ENCODE results near the gene TNFAIP8.

TNFAIP8 gene

DNA sequence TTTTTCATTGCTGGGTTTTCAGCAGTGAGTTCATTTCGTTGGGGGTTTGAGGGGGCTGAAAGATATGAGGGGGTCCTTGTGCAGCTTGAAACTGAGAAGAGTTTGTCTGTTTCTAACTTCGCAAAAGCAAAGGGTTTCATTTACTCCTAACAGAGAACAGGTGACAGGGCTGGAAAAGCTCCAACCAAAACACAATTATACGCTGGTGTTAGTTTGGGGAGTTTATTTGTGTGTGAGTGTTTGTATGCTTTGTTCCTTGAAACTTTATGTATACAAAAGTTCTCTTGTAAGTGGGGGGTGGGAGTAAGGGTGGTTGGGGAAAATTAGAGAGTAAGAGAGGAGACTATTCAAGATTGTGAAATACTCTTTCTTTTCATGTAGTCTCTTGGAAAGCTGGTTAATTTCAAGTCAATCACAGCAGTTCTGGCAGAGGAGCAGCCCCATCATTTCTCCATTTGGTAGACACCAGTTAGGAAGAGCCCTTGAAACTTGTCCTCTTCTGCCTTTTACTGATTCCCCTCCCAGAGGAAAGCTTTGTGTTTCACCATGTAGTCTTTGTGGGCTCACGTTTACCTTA lies 881 bp downstream of the TNFAIP8 start:
- H3K27ac ChIP-seq (ENCODE audit: low read depth, low read length): no peak overlapping the region
- H3K23ac ChIP-seq (ENCODE audit: low read length): no peak overlapping the region
- H3K4me2 ChIP-seq (ENCODE audit: low read length): peak overlapping the region; percentile 54
- H4K5ac ChIP-seq (ENCODE audit: low read length): no peak overlapping the region
- no peak for DNase-seq
- H4K8ac ChIP-seq (ENCODE audit: low read depth, low read length): no peak overlapping the region
- no peaks in the 10 kb centered on the region for H3K27me3 ChIP-seq (ENCODE audit: insufficient read depth, low read length, poor library complexity)
- H3K9ac ChIP-seq (ENCODE audit: low read length): peak overlapping the region; percentile 67
- no peak overlapping the region for H3K4me3 ChIP-seq (ENCODE audit: low read length)
- H2BK15ac ChIP-seq (replicated peaks; ENCODE audit: low read depth): peak overlapping the region; percentile 15
- no peak overlapping the region for H2AK5ac ChIP-seq (ENCODE audit: low read length)
- no peak overlapping the region for H2BK5ac ChIP-seq (ENCODE audit: low read length)
- H3K18ac ChIP-seq (ENCODE audit: low read length): peak overlapping the region; percentile 76
- no peak overlapping the region for H2BK120ac ChIP-seq (ENCODE audit: low read depth, low read length)
- WGBS (ENCODE audit: extremely low coverage, insufficient coverage, low lambda C conversion rate): no CpG with 5 or more reads among the region's 4 CpGs
- peak overlapping the region; percentile 72 for H3K56ac ChIP-seq (ENCODE audit: low read length)
- no peaks in the 10 kb centered on the region for H3K36me3 ChIP-seq (ENCODE audit: control insufficient read depth, insufficient read depth, low read length)
- no peak overlapping the region for H3K4ac ChIP-seq (ENCODE audit: low read depth, low read length)
- no peaks in the 10 kb centered on the region for H3K79me2 ChIP-seq (ENCODE audit: control insufficient read depth, insufficient read depth, low read length)
- H3K79me1 ChIP-seq (ENCODE audit: low read length): peaks cover 11% of the 10 kb centered on the region
- peaks cover 13% of the 10 kb centered on the region for H3K4me1 ChIP-seq (ENCODE audit: control insufficient read depth, low read depth, low read length)

DNA sequence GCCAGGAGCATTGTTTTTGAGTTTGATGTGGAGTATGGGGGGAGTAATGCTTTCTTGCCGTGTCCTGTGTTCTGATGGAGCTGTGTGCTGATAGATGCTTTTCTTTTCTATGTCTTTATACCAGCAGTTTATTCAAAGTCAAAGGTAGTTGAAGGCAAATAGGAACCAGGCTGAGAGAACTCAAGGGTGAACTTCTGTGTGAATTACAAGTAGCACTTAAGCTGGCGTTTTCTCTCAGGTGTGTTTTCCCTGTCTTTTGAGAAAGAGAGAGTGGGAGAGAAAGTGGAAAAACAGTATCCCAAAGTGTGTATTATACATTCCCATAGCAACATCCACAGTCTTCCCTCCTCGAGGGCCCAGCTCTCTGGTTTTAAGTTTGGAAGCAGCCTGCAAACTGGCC lies 1.5 kb downstream of the TNFAIP8 start:
- H2AK5ac ChIP-seq (ENCODE audit: low read length): no peak overlapping the region
- no peak overlapping the region for H3K18ac ChIP-seq (ENCODE audit: low read length)
- H3K36me3 ChIP-seq (ENCODE audit: control insufficient read depth, insufficient read depth, low read length): no peaks in the 10 kb centered on the region
- peaks cover 13% of the 10 kb centered on the region for H3K4me1 ChIP-seq (ENCODE audit: control insufficient read depth, low read depth, low read length)
- H3K4me2 ChIP-seq (ENCODE audit: low read length): no peak overlapping the region
- no peak overlapping the region for H3K4me3 ChIP-seq (ENCODE audit: low read length)
- no peak overlapping the region for H2BK5ac ChIP-seq (ENCODE audit: low read length)
- no peak for DNase-seq
- no peak overlapping the region for H2BK120ac ChIP-seq (ENCODE audit: low read depth, low read length)
- H3K27me3 ChIP-seq (ENCODE audit: insufficient read depth, low read length, poor library complexity): no peaks in the 10 kb centered on the region
- no peaks in the 10 kb centered on the region for H3K79me2 ChIP-seq (ENCODE audit: control insufficient read depth, insufficient read depth, low read length)
- no CpG with 5 or more reads among the region's 3 CpGs for whole genome bisulfite sequencing (ENCODE audit: extremely low coverage, insufficient coverage, low lambda C conversion rate)
- peak overlapping the region; percentile 67 for H3K9ac ChIP-seq (ENCODE audit: low read length)
- H3K79me1 ChIP-seq (ENCODE audit: low read length): peaks cover 13% of the 10 kb centered on the region
- H3K56ac ChIP-seq (ENCODE audit: low read length): no peak overlapping the region
- H3K27ac ChIP-seq (ENCODE audit: low read depth, low read length): no peak overlapping the region
- H3K4ac ChIP-seq (ENCODE audit: low read depth, low read length): no peak overlapping the region
- H3K23ac ChIP-seq (ENCODE audit: low read length): no peak overlapping the region
- no peak overlapping the region for H2BK15ac ChIP-seq (replicated peaks; ENCODE audit: low read depth)
- no peak overlapping the region for H4K5ac ChIP-seq (ENCODE audit: low read length)
- no peak overlapping the region for H4K8ac ChIP-seq (ENCODE audit: low read depth, low read length)

DNA sequence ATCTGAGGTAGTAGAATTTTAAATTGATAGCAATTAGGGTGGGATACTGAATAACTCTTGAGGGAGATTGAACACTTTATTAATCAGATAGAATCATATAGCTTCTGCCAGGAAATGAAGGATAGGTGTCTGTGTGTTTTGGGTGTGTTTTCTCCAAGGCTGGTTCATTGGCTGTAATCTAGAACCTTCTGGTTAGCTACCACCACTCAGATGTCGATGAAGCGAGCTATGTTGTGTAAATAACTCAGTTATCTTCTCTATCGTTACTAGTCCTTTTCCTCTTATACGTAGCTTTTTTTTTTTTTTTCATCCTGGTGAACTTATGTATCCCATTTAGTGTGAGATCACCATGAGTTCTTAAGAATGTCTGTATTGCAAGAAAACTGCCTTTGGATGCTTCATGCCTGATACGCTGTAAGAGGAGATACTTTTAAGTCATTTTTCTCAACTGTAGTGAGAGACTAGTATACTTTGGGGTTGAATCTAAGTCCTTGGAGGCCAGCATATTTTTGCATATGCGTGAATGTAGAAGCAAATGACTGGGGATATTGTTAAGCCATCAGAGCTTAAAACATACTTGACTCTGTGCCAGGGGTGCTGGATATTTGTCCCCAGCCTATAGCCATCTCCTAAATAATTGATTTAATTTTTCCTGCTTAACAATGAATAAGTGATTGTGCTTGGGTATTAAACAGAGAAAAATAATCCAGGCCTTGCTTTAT lies 2.1 kb downstream of the TNFAIP8 start:
- no peak overlapping the region for H3K9ac ChIP-seq (ENCODE audit: low read length)
- WGBS (ENCODE audit: extremely low coverage, insufficient coverage, low lambda C conversion rate): no CpG with 5 or more reads among the region's 6 CpGs

DNA sequence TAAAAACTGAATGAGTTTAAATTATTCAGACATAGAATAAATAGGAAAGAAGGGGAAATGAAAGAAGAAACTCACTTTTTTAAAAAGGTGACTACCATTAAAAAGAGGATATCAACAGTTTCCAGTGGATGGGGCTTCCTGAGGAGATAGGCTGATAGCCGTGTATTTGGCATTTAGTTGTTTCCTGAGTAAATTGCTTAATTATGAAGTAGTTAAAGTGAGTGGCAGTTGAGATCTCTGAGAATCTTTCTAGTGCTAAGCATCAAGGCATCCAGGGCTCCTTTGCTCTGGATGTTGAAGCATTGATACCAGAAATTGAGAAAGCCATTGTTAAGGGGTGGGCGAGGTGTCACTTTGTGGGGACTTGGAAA lies 2.7 kb downstream of the TNFAIP8 start:
- H3K23ac ChIP-seq (ENCODE audit: low read length): no peak overlapping the region
- no peak overlapping the region for H3K56ac ChIP-seq (ENCODE audit: low read length)
- DNase-seq: no peak
- H3K9ac ChIP-seq (ENCODE audit: low read length): no peak overlapping the region
- no peak overlapping the region for H2AK5ac ChIP-seq (ENCODE audit: low read length)
- peaks cover 13% of the 10 kb centered on the region for H3K79me1 ChIP-seq (ENCODE audit: low read length)
- H3K36me3 ChIP-seq (ENCODE audit: control insufficient read depth, insufficient read depth, low read length): no peaks in the 10 kb centered on the region
- no peak overlapping the region for H2BK5ac ChIP-seq (ENCODE audit: low read length)
- WGBS (ENCODE audit: extremely low coverage, insufficient coverage, low lambda C conversion rate): no CpG with 5 or more reads among the region's 2 CpGs
- no peaks in the 10 kb centered on the region for H3K79me2 ChIP-seq (ENCODE audit: control insufficient read depth, insufficient read depth, low read length)
- H3K18ac ChIP-seq (ENCODE audit: low read length): no peak overlapping the region
- H4K8ac ChIP-seq (ENCODE audit: low read depth, low read length): no peak overlapping the region
- H3K27ac ChIP-seq (ENCODE audit: low read depth, low read length): no peak overlapping the region
- no peak overlapping the region for H2BK120ac ChIP-seq (ENCODE audit: low read depth, low read length)
- peaks cover 13% of the 10 kb centered on the region for H3K4me1 ChIP-seq (ENCODE audit: control insufficient read depth, low read depth, low read length)
- H2BK15ac ChIP-seq (replicated peaks; ENCODE audit: low read depth): no peak overlapping the region
- H4K5ac ChIP-seq (ENCODE audit: low read length): no peak overlapping the region
- no peak overlapping the region for H3K4ac ChIP-seq (ENCODE audit: low read depth, low read length)
- H3K4me2 ChIP-seq (ENCODE audit: low read length): no peak overlapping the region
- H3K27me3 ChIP-seq (ENCODE audit: insufficient read depth, low read length, poor library complexity): no peaks in the 10 kb centered on the region
- H3K4me3 ChIP-seq (ENCODE audit: low read length): no peak overlapping the region

More for the DNA sequence above, 2.1 kb downstream of the TNFAIP8 start:
- Histone ChIP-seq H2AK5ac (ENCODE audit: low read length) (no peak overlapping the region), H3K79me1 (ENCODE audit: low read length) (peaks cover 13% of the 10 kb centered on the region), H3K36me3 (ENCODE audit: control insufficient read depth, insufficient read depth, low read length) (no peaks in the 10 kb centered on the region), H2BK120ac (ENCODE audit: low read depth, low read length) (no peak overlapping the region), H3K27me3 (ENCODE audit: insufficient read depth, low read length, poor library complexity) (no peaks in the 10 kb centered on the region), H3K79me2 (ENCODE audit: control insufficient read depth, insufficient read depth, low read length) (no peaks in the 10 kb centered on the region), H4K5ac (ENCODE audit: low read length) (no peak overlapping the region), H3K18ac (ENCODE audit: low read length) (no peak overlapping the region), H3K23ac (ENCODE audit: low read length) (no peak overlapping the region), H3K27ac (ENCODE audit: low read depth, low read length) (no peak overlapping the region), H2BK15ac (replicated peaks; ENCODE audit: low read depth) (no peak overlapping the region), H3K4me1 (ENCODE audit: control insufficient read depth, low read depth, low read length) (peaks cover 13% of the 10 kb centered on the region), H4K8ac (ENCODE audit: low read depth, low read length) (no peak overlapping the region), H3K4me3 (ENCODE audit: low read length) (no peak overlapping the region), H3K4me2 (ENCODE audit: low read length) (no peak overlapping the region), H2BK5ac (ENCODE audit: low read length) (no peak overlapping the region), H3K4ac (ENCODE audit: low read depth, low read length) (no peak overlapping the region), H3K56ac (ENCODE audit: low read length) (no peak overlapping the region)
- DNase-seq: no peak

DNA sequence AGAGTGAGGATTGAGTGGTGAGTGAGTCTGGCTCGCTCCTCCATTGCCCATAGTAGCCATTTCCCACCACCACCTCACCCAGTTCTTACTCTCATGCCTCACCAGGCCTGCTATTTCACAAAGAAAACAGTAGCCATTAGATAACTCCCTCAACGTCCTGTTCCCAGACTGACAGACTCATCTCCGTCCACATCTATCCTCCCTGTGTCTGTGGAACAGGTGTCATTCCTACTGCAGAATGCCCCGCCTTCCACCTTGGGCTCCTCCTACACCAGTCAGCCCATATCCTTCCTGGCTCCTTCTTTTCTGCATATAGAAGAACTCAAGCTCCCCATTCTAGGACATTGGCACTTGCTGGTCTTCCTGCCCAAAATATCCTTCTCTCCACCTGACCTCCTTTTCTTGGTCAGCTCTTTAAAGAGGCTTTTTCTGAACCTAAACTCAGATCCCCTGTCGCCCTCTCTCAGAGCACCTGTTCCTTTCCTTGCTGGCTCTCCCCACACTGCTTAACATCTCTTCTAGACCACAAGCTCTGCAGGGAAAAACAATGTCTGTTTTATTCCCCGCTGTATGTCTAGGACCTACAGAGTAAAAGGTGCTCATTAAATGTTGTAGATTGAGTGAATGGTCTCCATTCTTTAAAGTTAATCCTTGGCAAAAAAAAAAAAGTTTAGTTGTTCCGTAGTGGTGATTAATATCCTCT lies 3.2 kb downstream of the TNFAIP8 start:
- Histone ChIP-seq H3K79me1 (ENCODE audit: low read length) (peaks cover 13% of the 10 kb centered on the region), H3K4me1 (ENCODE audit: control insufficient read depth, low read depth, low read length) (peaks cover 7% of the 10 kb centered on the region), H3K4me2 (ENCODE audit: low read length) (no peak overlapping the region), H4K8ac (ENCODE audit: low read depth, low read length) (no peak overlapping the region), H3K23ac (ENCODE audit: low read length) (no peak overlapping the region), H3K27me3 (ENCODE audit: insufficient read depth, low read length, poor library complexity) (no peaks in the 10 kb centered on the region), H3K9ac (ENCODE audit: low read length) (no peak overlapping the region), H2BK15ac (replicated peaks; ENCODE audit: low read depth) (no peak overlapping the region), H3K56ac (ENCODE audit: low read length) (no peak overlapping the region), H3K79me2 (ENCODE audit: control insufficient read depth, insufficient read depth, low read length) (no peaks in the 10 kb centered on the region), H3K18ac (ENCODE audit: low read length) (no peak overlapping the region), H3K27ac (ENCODE audit: low read depth, low read length) (no peak overlapping the region), H3K36me3 (ENCODE audit: control insufficient read depth, insufficient read depth, low read length) (no peaks in the 10 kb centered on the region), H3K4me3 (ENCODE audit: low read length) (no peak overlapping the region), H3K4ac (ENCODE audit: low read depth, low read length) (no peak overlapping the region), H2BK5ac (ENCODE audit: low read length) (no peak overlapping the region), H4K5ac (ENCODE audit: low read length) (no peak overlapping the region), H2BK120ac (ENCODE audit: low read depth, low read length) (no peak overlapping the region), H2AK5ac (ENCODE audit: low read length) (no peak overlapping the region)
- no CpG with 5 or more reads among the region's 7 CpGs for WGBS (ENCODE audit: extremely low coverage, insufficient coverage, low lambda C conversion rate)
- no peak for DNase-seq

Data from mesendoderm (in vitro differentiated cells).